SHP77 treated with DMSO at 0.1 percent for 48 hours (cell line): ENCODE data around the gene ADARB2.
A peak's percentile ranks its signal among the peaks of the same experiment; 100 is the strongest.

Source experiments
- DNase-seq: peaks from one replicate; lab custom pipeline; 2025; lab: John Stamatoyannopoulos, UW

Gene ADARB2

DNA sequence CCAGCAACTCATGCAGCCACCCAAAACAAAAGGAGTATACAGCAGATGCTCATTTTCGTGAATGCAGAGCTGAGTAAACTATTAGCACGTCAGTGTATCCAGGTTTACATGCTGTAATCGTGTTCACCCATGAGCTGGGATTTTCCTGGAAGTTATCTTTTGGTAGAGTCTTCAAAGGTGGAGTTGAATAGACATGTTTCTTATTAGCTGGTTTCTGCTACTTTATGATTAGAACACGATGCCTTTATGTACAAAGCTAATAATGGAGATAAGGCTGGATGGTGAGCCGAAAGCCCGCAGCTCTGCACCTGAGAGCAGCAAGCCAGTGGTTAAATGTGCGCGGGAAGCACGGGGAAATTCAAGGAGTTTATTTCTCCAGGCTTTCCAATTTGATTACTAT is 123.8 kb downstream of the ADARB2 start:
- no peak for DNase-seq

- no peak for DNase-seq
Observed at GRCh38 chr10:1612908-1613307, 124.4 kb downstream of the ADARB2 start.

DNA sequence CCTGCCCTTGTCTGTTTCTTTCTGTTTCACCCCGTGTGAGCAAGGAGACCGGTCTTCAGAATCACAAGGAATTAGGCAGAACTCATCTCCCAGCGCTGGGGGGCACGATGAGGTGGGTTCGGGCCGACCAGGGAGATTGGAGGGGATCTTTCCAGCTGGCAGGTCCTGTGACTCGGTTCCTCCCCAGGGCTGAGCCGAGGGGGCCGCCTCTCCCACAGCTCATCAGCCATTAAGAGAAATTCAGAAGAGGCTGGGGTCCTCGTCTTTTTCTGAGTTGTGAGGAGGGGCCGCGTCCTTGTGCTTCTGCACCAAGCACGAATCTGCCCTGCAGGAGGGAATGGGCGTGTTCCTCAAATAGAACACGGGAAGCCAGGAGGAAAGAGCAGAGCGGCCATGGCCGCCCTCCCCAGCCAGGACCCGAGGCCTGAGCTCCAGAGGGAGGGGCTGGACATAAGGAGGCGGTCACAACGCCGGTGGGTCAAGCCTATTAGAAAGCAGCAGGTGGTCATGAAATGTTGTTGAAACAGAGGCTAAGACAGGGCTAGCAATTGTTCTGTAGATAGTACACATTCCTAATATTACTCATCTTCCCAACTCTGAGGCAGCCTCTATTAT is 125.3 kb downstream of the ADARB2 start:
- no peak for DNase-seq

GRCh38 chr10:1610986-1611770 is 126.1 kb downstream of the ADARB2 start:
- no peak for DNase-seq

GRCh38 chr10:1609648-1609970 is 127.7 kb downstream of the ADARB2 start:
- DNase-seq, result no peak

DNA sequence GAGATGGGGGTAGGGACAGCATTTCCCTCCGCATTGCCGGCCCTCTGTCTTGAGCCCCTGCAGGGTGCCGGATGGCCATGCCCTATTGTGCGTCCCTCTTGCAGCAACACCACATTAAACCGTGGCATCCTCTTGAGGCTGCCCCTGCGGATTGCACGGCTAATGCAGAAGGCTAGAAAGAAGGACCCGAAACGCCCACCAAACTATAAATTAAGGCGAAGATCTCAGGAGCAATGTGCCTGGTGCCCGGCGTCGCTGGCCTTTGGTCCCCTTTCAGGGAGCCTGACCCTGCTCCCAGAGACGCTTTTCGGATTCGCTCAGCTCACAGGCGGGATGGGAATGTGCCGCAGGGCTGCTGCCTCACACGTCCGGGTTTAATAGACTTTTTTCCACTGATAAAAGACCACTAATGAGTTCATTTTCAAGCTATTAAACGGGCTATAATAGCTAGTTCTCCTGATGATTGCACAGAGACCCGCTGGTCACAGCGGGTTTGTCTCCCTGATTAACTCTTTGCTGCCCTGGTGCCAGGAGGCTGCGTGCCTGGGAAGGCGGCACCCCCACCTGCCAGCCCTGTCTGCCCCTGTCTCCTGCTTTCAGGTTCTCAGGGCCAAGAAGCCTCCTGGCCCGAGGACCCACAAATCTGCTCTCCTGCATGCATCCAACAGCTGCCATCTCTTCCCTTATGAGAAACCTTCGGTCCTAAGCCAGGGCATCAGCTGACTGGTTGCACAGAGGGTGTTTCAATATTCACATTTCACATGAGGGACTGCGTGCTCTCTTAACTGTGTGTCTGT is 128.3 kb downstream of the ADARB2 start:
- no peak for DNase-seq

- no peak for DNase-seq
Observed at GRCh38 chr10:1608408-1608807, 128.9 kb downstream of the ADARB2 start.

DNA sequence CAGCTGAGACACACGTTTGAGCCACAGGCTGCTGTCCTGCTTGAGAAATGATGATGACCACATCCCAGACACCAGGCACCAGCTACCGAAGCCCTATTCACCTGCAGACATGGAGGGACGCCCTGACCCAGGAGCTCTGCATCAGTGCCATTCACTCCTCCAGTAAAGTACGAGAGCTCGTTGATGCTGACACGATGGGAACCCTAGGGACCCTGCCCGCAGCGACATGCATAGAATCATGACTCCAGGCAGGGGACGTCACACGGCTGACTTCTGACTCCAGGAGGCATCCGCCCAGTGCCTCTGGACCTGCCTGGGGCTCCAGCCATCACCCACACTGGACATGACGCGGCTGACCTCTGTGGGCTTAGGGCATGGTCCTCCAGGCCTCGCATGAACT is 129.9 kb downstream of the ADARB2 start:
- no peak for DNase-seq

DNA sequence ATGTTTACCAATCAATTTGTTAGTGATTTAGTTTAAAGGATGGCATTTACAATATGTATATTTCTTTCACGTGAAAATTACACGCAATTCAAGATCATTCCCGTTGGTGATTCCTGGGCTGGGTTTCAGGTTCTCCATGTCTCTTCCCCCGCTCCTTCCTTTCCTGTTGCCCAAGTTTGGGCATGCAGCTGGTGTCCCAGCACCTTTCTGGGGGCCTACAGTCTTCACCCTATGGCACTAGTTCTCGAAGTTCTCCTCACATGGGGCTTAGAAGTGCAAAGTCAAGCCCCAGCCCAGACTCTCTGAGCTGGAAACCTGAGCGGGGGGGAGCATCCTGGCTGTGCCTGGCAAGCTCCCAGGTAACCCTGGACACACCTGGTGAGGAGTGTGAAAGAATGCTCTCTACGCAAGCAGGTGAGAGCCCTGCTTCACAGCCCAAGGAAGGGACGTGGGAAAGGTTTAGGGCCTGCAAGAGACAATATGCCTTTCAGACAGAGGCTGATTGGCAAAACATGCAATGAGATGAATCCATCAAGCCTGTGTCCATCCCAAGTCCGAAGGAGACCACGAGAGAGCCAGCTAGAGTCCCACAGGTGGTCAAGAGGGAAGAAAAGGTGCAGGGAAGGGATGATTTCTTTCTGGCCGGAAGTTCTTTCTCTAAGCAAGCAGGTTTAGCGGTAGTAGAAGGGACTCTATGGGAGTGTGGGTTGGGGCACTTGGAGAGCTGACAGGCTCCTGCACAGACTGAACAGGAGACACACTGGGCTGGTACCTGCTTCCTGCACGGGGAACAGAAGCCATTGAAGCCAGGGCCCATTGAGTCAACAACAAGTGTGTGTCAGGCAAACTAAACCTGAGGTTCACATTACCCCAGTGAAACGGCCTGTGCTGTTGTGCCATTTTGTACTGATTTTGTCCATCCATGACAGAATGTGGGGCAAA is 131.1 kb downstream of the ADARB2 start:
- no peak for DNase-seq

DNA sequence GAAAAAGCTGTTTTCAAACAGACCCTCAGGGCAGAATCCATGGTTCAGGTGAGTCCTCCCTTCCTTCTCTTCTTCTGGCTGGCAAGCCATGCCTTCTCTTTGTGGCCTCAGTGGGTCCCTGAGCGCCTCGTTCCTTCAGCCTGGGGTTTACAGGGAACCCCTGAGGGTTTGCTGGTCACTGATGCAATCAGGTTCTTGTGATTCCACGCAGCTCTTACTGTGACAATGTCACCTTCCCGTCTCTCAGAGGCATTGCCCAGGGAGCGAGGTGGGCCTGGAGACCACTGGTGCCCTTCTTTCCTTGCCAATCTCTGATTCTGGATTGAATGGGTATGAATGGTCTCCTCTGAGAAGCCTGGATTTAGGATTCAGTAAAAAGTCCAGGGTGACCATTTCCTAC is 132.2 kb downstream of the ADARB2 start:
- no peak for DNase-seq

DNA sequence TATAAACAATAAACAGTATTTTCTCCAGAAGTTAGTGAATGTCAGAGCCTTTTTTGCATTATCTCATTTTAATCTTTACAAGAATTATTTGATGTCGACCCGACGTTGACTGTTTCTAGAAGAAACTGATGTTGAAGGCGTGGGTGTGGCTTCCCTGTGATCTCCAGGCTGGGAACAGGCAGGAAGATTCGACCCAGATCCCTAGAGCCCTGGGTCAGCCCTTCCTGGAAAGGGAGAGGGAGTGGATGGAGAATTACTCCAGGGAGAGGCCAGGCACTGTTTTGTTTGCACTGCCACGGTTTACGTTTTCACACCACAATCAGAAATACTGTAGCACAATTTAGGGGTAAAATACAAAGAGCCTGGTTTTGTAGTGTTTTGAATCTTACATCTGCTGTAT is 133.1 kb downstream of the ADARB2 start:
- DNase-seq, result no peak

GRCh38 chr10:1603181-1603580 is 134.1 kb downstream of the ADARB2 start:
- DNase-seq, result no peak

DNA sequence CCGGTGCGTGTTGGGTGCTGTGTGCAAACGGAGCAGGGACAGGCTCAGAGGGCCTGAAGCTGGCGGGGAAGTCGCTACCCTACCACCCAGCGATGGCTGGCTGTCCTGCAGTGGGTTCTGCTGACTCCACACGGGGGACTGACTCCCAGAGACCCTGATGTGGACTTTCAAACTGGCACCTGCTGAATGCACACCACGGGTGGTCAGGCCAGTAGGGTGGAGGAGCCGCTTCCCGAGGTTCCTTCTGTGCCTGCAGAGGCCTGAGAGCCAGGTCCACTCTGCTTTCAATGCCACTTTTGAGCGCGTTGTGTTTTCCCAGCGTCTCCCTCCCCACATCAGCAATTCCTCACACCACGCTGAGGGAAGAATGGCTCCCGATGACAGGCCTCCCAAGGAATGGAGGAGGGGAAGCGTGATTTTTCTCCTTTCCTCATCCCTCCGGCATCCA is 135.3 kb downstream of the ADARB2 start:
- DNase-seq, result no peak

GRCh38 chr10:1601406-1601805 is 135.9 kb downstream of the ADARB2 start:
- DNase-seq, result no peak

GRCh38 chr10:1600861-1601260 is 136.5 kb downstream of the ADARB2 start:
- no peak for DNase-seq

DNA sequence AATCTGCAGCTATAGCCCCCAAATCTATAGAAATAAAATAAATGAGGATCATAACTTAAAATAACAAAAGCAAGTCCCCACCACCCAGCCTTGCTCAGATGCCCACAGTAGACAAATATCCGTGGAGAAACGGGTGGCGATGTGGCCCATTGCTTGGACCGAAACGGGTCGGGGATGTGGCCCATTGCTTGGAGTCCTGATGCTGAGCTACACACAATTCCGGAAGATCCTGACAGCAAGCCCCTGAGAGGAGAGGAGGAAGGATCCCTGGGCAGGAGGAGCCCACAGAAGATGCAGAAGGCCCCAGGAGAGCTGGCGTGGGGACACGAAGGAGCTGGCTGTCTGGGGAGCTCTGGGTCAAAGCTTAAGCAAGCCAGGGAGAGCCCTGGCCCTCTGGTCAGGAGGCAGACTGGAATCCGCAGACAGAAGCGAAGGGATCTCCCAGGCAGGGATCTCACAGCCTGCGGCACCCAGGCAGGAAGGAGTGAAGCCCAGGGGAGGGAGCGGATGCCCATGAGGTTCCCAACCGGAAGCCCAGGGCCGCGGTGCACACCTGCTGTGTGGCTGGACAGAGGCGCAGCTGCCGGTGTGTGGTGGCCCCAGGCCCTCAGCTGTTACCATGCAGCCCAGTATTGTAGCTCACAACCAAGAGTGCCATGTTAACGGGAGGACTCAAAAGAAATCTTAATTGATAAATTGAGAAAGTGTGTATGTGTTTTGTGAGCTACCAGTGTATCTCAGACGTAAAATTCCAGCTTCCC is 138.8 kb downstream of the ADARB2 start:
- DNase-seq, result peak; percentile 59

GRCh38 chr10:1597370-1598146 is 139.8 kb downstream of the ADARB2 start:
- no peak for DNase-seq

DNA sequence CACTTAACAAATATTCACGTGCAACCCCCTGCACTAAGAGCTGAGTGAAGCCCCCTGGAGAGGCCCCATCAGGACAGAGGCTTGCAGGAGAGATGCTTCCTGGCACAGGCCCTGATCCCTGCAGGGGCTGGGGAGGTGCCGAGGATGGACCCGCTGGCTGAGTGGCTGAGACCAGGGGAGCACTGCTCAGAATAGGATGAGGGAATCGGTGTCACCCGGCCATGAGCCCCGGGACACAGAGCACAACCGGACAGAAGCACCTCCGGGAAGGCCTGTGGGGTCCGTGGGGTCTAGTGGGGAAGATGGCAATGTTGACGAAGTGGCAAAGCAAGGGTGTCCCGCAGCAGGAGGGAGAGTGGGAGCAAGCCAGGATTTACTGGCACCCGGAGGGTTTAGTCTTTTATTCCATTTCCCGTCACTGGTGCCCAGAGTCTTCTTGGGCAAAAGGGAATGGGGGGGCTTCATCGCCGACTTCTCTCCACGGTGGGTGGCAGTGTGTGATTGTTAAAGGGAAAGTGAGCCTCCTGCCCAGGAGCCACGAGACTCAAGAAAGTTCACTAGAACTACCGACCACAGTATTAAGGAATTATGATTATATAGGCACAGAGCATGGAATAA is 140.7 kb downstream of the ADARB2 start:
- DNase-seq, result no peak

DNA sequence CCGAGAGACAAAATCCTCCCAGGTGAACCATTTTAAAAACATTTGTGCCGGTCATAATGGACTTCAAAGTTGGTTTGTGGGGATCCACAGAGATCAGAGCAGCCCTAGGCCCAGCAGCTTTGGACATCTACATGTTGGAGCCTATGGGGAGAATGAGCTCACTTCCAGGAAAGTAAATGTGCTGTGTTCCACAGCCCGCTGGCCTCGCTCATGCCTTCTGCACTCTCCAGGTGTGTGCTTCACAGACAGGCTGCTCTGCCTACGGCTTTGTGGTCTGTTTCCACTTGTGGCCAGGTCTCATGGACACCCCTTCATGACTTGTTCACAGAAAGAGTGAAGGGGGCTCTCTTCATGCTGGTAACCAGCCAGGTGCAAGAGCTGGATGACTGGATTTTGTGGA is 141.6 kb downstream of the ADARB2 start:
- DNase-seq, result no peak

GRCh38 chr10:1595242-1595600 is 142.1 kb downstream of the ADARB2 start:
- DNase-seq, result no peak
